HUES6 (cell line): Measurements from ENCODE around the gene GALNTL6.
A peak's percentile ranks its signal among the peaks of the same experiment; 100 is the strongest.

Source experiments
- H3K27ac ChIP-seq: 2 replicates; pipeline ENCODE4 v1.7.0; 2013; ENCODE audit warnings: low read depth, mild to moderate bottlenecking, low read length, inconsistent platforms
- H3K27me3 ChIP-seq: 2 replicates; pipeline ENCODE4 v1.6.1; 2013; ENCODE audit warnings: low read length; ENCODE audit not compliant: control insufficient read depth, insufficient read depth
- H3K36me3 ChIP-seq: 2 replicates; pipeline ENCODE4 v1.6.1; 2013; ENCODE audit warnings: low read length; ENCODE audit not compliant: control insufficient read depth, insufficient read depth
- H3K4me1 ChIP-seq: 2 replicates; pipeline ENCODE4 v1.6.1; 2013; ENCODE audit warnings: low read length; ENCODE audit not compliant: control insufficient read depth, insufficient read depth
- H3K4me3 ChIP-seq: 2 replicates; pipeline ENCODE4 v1.5.1; 2013; ENCODE audit warnings: low read depth, low read length
- H3K9ac ChIP-seq: one replicate; pipeline ENCODE4 v1.6.1; 2013; ENCODE audit warnings: mild to moderate bottlenecking, low read length
- H3K9me3 ChIP-seq: 2 replicates; pipeline ENCODE4 v1.6.1; 2013; ENCODE audit warnings: low read depth, low read length; ENCODE audit not compliant: control insufficient read depth, insufficient read depth

GALNTL6 gene

DNA sequence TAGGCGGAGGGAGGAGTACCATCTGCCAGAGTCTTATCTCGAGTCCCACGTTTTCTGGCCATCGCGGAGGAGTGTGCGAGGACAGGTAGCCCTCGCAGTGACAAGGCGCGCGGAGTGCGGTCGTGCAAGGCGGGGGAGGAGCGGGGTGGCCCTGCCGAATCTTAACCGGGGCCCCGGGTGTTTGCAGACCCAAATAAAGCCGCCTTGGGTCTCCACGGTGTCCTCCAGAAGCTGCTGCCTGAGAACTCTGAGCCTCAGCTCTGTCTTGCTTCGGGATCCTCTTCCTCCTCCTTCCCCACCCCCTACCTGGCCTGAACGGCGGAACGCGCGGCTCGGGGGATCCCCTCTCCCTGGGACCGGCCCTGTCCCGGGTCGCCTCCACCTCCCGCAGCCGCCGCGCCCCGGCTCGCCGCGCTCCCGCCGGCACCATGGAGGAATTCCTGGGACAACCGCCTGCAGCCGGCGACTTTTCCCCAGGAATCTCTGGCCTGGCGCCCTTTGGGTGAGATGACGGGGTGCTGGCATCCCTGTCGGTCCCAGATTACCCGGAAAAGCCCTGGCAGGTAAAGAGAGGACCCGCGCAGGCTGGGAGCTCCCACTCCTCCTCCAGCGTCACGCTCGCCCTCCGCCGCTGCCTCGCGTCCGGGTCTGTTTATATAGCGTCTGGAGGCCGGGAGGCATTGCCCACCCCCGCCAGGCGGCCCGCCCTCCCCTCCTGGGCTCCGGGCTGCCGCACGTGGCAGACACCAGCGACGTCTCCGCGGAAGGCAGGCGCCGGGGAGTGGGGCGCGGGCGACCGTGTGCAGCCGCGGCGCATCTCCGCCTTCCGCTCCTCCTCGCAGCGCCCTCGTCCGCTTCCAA lies at the start of gene GALNTL6:
Gene GALNTL6 (plus strand): TSS at position 740 of the 861 bp plus-strand sequence.
- Histone ChIP-seq H3K4me3 (peak within 1 kb of the TSS; percentile 63), H3K36me3 (no peaks in the 10 kb centered on the region), H3K9ac (peak within 1 kb of the TSS; percentile 34), H3K27ac (no peak within 1 kb of the TSS), H3K4me1 (peaks cover 10% of the 10 kb centered on the region), H3K9me3 (no peaks in the 10 kb centered on the region), H3K27me3 (peaks cover 61% of the 10 kb centered on the region)

DNA sequence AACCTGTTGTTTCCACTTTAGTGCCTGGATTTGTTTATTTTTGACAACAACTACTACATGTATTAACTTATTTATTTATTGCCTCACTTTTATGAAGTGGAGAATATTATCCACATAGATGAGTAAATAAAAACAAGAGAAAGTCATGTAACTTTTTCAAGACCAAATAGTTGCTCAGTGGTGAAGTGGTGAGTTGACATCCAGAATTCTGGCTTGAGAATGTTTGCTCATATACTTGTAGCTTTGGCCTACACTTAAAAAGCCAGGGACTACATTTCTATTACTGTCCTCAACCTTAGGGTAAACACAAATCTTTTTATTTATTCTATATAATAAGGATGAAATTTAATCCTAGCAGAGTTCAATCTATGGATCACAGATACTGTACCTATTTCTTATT lies 47.7 kb upstream of the GALNTL6 start:
- Histone ChIP-seq H3K36me3 (no peaks in the 10 kb centered on the region), H3K4me1 (no peaks in the 10 kb centered on the region), H3K4me3 (no peak overlapping the region)

DNA sequence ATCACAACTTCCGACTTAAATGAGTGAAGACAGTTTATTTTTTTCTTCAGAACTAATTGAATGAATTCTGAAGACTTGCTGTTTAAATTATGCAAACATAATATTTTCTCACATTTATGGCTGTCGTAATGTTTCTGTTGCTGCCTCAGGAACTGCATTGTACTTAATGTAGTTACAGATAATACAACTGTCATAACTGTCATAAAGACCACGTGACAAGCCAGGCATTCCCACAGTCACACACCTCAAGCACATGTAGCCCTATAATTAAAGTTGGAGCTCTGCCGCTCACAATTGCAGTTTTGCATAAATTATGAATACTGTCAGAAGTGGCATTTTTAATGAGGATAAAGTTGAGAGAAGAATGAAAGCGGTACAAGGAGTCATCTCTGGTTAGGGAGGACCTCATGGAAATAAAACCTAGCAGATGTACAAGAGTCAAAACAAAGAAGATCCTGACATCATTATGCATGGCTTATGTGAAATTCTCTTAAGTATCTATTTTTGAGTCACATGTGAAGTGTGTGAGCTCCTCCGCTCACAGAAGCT lies 38.5 kb upstream of the GALNTL6 start:
- H3K27ac ChIP-seq, result no peak overlapping the region
- no peaks in the 10 kb centered on the region for H3K36me3 ChIP-seq
- no peak overlapping the region for H3K4me3 ChIP-seq
- H3K27me3 ChIP-seq, result no peaks in the 10 kb centered on the region
- no peak overlapping the region for H3K9ac ChIP-seq
- no peaks in the 10 kb centered on the region for H3K4me1 ChIP-seq
- H3K9me3 ChIP-seq, result 0 out of 2 replicates have a peak, but pooled peaks cover 4% of the 10 kb centered on the region

More for the DNA sequence above, 47.7 kb upstream of the GALNTL6 start:
- H3K27ac ChIP-seq, result no peak overlapping the region
- no peaks in the 10 kb centered on the region for H3K27me3 ChIP-seq
- H3K9ac ChIP-seq, result no peak overlapping the region
- H3K9me3 ChIP-seq, result no peaks in the 10 kb centered on the region

DNA sequence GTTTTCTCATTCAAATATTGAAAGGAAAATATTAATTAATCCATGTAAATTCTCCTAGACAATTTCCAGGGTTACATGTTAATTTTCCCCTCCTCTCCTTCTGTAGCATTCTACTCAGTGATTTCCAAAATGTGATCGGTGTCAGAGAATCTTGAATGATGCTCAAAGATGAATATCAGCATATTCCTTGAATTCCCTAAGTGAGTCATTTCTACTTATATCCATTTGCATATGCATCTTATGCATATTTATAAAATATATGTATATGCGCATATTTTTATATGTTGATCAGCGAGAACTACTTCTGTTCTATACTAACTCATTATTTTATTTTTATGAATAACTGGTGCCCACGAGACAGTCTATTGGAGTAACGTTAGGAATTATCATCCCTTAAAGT lies 33.9 kb upstream of the GALNTL6 start:
- no peak overlapping the region for H3K27ac ChIP-seq
- no peak overlapping the region for H3K4me3 ChIP-seq
- no peaks in the 10 kb centered on the region for H3K36me3 ChIP-seq
- no peaks in the 10 kb centered on the region for H3K4me1 ChIP-seq
- peaks cover 21% of the 10 kb centered on the region for H3K9me3 ChIP-seq
- H3K9ac ChIP-seq, result no peak overlapping the region
- H3K27me3 ChIP-seq, result no peaks in the 10 kb centered on the region

DNA sequence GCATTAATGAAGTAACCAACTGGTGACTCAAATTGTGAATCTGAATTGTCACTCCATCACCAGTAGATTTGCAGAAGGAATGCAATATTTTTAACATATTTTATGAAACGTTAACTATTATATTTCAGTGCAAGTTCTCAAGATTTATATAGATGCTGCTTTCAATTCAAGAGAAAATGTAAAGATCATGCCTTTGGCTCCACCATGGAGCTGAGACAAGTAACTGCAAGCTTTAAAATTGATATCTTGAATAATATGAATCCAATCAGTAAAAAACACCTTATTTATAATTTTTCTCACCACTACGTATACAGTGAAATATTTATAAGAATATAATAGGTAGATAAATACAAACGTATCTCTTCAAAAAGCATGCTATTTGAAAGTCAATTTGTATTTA lies 27.8 kb upstream of the GALNTL6 start:
- Histone ChIP-seq H3K27me3 (no peaks in the 10 kb centered on the region), H3K9me3 (peaks cover 21% of the 10 kb centered on the region), H3K9ac (no peak overlapping the region), H3K4me1 (no peaks in the 10 kb centered on the region), H3K27ac (no peak overlapping the region), H3K36me3 (no peaks in the 10 kb centered on the region), H3K4me3 (no peak overlapping the region)

DNA sequence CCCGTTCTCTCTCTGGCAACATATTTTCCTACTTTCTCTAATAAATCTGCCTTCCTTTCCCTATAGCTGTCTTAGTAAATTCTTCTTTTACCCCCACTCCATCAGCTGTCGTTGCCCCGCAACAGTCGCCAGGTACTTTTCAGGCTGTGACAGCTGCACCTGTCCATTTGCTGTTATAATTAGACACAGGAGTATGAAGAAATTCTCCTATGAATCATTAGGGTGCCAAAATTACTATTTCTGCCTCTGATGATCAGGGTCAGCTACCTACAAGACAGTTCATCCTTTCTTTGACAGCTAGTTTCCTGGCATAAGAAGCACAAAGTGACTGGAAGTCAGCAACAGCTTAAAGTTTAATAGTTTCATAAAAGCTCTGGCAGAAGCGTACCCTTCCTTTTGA lies 19.5 kb upstream of the GALNTL6 start:
- Histone ChIP-seq H3K27me3 (no peaks in the 10 kb centered on the region), H3K27ac (no peak overlapping the region), H3K4me1 (no peaks in the 10 kb centered on the region), H3K36me3 (no peaks in the 10 kb centered on the region), H3K9ac (no peak overlapping the region), H3K4me3 (no peak overlapping the region), H3K9me3 (no peaks in the 10 kb centered on the region)

DNA sequence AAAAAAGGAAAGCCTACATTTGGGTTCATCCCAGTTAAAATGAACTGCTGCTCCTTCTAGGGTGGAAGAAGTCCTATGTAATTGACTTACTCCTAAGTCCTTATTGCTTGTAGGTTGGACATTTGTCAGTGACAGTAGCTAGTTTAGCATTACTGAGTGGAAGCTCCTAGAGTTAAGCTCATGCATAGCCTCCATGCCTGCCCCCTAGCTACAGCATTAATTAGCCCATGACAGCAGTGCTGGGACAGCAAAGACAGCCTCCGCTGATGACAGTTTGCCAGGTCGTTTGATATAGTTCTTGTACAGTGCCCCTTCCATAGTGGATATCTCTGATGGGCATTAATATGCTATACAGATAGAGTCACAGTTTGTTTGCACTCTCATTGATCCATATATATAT lies 18.7 kb upstream of the GALNTL6 start:
- H3K27me3 ChIP-seq, result no peaks in the 10 kb centered on the region
- H3K36me3 ChIP-seq, result no peaks in the 10 kb centered on the region
- no peaks in the 10 kb centered on the region for H3K9me3 ChIP-seq
- no peaks in the 10 kb centered on the region for H3K4me1 ChIP-seq
- H3K4me3 ChIP-seq, result no peak overlapping the region
- no peak overlapping the region for H3K27ac ChIP-seq
- H3K9ac ChIP-seq, result no peak overlapping the region

DNA sequence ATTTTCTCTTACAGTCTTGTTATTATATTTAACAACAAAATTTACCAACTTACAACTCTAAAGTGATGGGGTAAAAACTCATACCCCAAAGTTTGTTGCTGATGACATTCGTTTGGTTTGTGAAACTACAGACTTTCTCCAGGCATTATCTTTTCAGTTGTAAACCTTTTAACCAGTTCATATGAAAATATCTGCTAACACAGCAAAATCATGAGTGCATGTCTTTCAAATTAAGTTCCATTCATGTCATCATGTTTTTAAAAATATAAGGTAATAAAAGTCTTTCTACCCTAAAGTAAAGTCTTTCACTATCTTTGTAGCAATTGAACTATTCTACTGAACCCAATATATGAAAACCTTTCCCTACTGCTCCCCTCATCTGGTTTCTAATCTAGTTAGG lies 3.4 kb upstream of the GALNTL6 start:
- no peaks in the 10 kb centered on the region for H3K36me3 ChIP-seq
- peaks cover 45% of the 10 kb centered on the region for H3K27me3 ChIP-seq
- H3K9ac ChIP-seq, result no peak overlapping the region
- H3K9me3 ChIP-seq, result no peaks in the 10 kb centered on the region
- peaks cover 10% of the 10 kb centered on the region for H3K4me1 ChIP-seq
- no peak overlapping the region for H3K27ac ChIP-seq
- H3K4me3 ChIP-seq, result no peak overlapping the region

DNA sequence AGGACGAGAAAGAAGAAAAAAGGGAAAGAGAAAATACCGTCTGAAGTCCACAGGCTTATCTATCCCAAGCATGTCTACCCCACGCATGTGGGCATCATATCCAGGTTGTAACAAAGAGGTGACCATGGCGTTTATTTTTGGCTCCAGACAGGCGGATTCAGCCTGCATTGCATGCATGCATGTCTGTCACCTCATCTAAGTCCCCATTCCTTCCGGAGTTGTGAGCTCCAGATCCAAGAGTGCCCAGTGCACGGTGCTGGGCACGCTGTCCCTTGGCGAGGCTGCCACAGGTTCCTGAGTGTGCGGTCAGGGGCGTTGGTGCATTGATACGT lies 905 bp upstream of the GALNTL6 start:
- peaks cover 10% of the 10 kb centered on the region for H3K4me1 ChIP-seq
- H3K9ac ChIP-seq, result peak overlapping the region; percentile 34
- no peaks in the 10 kb centered on the region for H3K9me3 ChIP-seq
- H3K36me3 ChIP-seq, result no peaks in the 10 kb centered on the region
- H3K4me3 ChIP-seq, result peak overlapping the region; percentile 63
- no peak overlapping the region for H3K27ac ChIP-seq
- peaks cover 61% of the 10 kb centered on the region for H3K27me3 ChIP-seq

DNA sequence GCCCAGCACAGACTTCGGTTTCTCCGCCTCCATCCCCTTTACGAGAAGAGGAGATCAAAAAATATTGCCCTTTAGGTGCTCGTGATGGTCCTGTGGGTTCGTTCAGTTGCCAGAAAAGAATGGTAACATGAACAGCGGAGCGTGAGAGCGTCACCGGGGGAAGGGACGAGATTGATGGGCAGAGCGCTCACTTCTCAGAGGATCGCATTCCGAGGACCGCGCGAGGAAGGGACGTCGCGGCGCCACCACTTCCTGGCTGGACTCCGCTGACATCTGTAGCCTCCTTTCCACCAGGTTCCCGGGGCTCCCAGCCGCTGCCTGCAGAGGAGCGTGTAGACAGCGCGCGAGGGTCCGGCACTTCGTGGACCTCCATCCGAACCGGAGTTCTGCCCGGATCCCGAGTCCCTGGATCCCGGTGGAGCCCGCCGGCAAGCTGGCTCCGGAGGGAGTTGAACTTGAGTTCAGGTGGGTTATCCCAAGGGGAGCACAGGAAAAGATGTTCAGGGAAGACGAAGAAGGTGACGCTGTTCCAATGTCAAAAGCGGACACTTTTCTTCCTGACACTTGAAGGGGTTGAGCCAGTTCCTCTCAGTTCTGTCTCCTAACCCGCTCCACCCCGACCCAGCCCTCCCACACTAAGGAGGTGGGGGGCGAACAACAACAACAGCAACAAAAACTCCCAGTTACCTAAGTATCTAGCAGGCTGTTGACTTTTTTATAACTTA lies 484 bp downstream of the GALNTL6 start:
- Histone ChIP-seq H3K9ac (no peak overlapping the region), H3K4me1 (peaks cover 10% of the 10 kb centered on the region), H3K36me3 (no peaks in the 10 kb centered on the region), H3K4me3 (peak overlapping the region; percentile 63), H3K9me3 (no peaks in the 10 kb centered on the region), H3K27me3 (peaks cover 61% of the 10 kb centered on the region), H3K27ac (no peak overlapping the region)

DNA sequence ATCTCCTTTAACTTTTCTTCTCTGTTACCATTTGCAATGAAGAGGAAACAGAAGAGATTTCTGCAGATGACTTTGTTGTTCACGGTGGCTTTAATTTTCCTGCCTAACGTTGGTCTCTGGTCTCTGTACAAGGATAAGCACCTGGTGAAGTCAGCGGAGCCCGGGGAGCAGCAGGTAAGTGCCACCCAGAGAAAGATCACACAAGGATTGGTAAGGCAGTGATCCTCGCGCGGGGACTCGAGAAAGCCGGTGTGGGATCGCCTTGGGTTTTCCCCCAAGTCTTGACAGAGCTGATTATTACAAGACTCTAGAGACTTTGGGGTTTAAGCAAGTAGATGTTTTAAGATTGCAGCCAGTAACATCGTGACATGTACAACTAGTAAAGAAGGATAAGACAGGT lies 1.3 kb downstream of the GALNTL6 start:
- H3K36me3 ChIP-seq, result no peaks in the 10 kb centered on the region
- H3K4me3 ChIP-seq, result no peak overlapping the region
- no peak overlapping the region for H3K9ac ChIP-seq
- H3K27me3 ChIP-seq, result peaks cover 61% of the 10 kb centered on the region
- no peaks in the 10 kb centered on the region for H3K9me3 ChIP-seq
- H3K27ac ChIP-seq, result no peak overlapping the region
- H3K4me1 ChIP-seq, result peaks cover 10% of the 10 kb centered on the region
